SKM-1 (cell line): ENCODE measurements around the gene PARD6G.
"Not testable (repeated sequence)": the region's sequence is repeated elsewhere in the genome, so short reads cannot be mapped to it uniquely, and the experiment has no call there.

ENCODE experiments used
- DNase-seq: peaks from one replicate; lab custom pipeline; 2025; ENCODE audit not compliant: unreplicated experiment; lab: John Stamatoyannopoulos, UW

The PARD6G gene

GRCh38 chr18:80241919-80242777 is 5.2 kb downstream of the PARD6G start:
- no peak for DNase-seq

DNA sequence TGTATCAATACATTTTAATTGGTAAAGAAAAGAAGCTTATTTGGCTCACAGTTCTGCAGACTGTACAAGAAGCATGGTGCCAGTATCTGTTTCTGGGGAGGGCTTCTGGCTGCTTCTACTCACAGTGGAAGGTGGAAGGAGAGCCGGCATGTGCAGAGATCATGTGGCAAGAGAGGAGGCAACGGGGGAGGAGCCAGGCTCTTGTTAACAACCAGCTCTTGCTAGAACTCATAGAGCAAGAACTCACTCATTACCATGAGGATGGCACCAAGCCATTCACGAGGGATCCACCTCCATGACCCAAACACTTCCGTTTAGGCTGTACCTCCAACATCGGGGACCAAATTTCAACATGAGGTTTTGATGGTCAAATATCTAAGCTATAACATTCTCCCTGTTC is 7.5 kb downstream of the PARD6G start:
- DNase-seq, result no peak

DNA sequence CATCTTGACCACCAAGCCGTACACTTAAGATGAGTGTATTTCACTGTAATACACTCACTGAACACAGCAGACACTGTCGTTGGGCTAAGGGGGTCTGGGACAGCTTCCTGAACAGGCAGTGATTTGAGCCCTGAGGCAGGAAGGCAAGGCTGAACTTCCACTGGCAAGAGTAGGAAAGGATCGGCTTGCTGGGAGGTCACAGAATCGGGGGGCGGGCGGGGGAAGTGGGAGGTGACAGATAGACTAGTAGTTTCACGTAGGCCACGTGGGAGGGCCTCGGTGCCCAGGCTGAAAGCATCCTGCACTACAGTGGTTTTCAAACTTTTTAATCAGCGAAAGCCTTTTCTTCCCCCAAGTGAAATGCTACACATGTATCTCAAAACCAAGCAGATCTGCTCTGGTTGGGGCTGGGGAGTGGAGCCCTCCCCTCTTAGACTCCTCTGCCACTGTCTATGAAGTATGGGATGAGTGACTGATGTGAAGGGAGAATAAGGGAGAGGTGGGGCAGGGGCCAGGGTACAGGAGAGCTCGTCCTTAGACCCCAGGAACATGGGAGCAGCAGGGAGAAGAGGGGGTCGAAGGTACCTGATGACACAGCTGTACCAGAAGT is 8.6 kb downstream of the PARD6G start:
- no peak for DNase-seq

GRCh38 chr18:80237519-80237918 is 9.8 kb downstream of the PARD6G start:
- not testable (repeated sequence) for DNase-seq

- no peak for DNase-seq
These were observed 12.9 kb downstream of the PARD6G start for GRCh38 chr18:80234398-80234797.

DNA sequence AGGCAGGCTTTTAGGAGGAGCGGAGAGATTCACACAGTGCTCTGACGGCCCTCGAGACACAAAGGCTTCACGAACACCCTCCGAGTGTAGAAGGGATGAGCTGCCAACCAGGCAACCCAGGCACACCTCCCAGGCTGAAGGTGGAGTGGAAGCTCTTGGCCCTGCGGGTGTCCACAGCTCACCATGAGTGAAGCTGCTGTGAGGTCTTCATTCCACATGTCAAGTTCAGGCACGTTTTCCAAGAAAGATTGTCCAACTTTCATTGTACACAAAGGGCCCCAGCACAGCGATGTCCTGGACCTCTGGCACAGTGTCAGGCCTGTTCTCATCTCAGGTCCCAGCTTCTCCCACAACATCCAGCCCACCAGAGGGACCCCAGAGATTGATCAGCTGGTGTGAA is 13.4 kb downstream of the PARD6G start:
- no peak for DNase-seq

GRCh38 chr18:80233201-80233835 is 14.0 kb downstream of the PARD6G start:
- DNase-seq, result no peak

DNA sequence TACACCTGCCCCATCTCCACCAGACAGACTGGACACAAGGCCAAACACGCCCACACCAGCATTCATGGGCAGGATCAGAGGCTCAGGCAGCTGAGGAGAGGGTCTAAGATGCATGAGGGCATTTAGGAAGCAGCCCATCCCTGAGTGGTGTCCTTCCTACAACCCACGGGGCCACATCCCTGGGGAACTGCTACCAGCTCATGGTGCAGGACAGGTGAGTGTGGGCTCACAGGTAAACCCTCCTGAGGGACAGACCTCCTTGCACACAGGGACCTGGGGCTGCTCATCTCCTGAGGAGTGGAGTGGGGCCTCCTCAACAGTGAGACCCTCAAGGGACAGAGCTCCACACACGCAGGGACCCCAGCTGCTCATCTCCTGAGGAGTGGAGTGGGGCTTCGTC is 14.6 kb downstream of the PARD6G start:
- no peak for DNase-seq

GRCh38 chr18:80232030-80232429 is 15.3 kb downstream of the PARD6G start:
- no peak for DNase-seq

DNA sequence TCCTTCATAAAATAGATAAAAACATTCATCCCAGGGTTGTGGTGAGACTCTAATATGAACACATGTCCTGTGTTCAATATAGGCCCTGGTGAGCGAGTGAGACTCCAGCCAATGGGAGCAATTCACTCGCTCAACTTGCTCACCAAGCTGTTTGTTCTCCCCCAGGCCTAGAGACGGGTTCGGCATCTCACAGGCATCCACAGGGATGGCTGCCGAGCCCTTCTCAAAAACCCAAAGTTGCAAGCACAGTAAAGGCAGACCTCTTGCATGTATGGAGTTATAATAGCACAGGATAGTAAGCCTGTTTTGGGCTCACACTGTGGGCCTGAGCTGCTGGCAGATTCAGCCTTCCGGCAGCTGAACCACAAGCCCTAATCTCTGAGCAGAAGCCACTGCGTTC is 15.7 kb downstream of the PARD6G start:
- no peak for DNase-seq

DNA sequence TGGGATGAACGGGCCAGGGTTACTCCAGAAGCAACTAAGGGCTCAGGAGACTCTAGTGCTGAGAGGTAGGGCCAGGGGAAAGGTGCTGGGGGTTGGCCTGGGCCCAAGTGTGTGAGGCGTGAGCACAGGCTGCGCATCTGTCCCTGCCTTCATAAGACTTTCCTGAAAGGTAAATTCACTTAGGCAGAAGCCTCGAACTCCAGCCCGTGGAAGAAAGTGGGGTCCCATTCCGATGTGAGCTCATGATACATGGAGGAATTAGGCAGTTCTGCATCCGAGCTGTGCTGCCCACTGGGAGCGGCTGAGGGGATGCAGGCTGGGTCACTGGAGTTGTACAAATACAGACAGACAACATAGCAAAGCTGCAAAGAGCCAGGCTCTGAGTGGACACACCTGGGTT is 16.2 kb downstream of the PARD6G start:
- DNase-seq, result no peak

DNA sequence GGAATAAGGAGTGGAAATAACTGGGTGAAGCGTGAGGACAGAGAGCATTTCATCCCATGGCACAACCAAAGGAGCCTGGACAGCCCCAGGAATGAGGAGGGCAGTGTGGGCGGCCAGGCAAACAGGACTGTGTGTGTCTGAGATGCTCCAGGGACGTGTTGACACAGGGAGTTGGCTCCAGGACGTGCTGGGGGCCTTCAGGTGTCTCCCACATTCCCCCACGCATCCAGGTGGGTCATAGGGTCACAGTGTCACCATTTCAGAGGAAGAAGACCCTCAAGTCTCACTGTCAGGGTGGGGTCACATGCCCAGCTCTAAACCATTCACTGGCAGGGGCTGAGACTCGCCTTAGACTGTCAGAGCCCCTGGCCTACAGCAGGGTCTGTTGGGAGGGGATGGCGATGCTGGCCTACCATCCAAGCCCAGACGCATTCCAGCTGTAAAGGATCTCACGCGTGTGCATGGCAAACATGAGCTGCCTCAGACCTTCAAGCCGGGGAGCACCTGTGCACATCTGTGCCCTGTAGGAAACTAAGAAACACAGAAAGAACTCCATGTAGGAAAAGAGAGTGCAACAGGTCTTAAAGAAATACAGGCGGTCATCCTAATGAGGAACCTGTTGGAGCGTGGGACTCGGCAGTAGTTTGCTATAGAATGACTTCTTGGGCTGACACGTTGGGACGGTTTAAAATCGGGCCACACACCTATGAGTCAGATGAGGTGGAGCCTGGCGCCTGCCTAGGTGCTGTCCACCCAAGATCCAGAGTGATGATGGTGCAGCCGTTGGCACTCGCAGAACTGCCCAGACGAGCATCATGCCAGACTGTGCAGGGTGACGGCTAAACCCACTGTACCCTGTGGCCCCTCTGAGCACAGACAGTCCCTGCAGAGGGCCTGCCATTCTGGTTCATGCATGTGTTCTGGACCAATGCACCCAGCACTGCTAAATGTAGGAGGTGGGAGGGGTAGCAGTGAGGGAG is 17.3 kb downstream of the PARD6G start:
- no peak for DNase-seq

DNA sequence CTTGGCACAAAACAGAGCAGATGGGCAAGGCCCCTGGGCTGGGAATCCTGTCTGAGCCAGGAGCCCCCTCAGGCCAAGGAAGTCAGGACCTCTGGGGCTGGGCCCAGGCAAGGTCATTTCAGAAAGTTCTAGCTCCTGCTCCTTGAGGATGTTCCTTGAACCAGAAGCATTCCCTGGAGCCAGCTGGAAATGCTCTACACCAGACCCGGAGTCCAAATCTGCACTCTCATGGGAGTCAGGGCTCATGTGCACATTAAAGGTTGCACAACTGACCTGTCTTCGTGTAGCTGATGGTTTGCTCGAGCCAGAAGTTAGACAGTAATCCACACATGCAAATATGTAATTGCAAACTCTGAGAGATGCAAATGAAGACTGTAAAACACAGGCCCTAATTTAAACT is 18.0 kb downstream of the PARD6G start:
- no peak for DNase-seq

DNA sequence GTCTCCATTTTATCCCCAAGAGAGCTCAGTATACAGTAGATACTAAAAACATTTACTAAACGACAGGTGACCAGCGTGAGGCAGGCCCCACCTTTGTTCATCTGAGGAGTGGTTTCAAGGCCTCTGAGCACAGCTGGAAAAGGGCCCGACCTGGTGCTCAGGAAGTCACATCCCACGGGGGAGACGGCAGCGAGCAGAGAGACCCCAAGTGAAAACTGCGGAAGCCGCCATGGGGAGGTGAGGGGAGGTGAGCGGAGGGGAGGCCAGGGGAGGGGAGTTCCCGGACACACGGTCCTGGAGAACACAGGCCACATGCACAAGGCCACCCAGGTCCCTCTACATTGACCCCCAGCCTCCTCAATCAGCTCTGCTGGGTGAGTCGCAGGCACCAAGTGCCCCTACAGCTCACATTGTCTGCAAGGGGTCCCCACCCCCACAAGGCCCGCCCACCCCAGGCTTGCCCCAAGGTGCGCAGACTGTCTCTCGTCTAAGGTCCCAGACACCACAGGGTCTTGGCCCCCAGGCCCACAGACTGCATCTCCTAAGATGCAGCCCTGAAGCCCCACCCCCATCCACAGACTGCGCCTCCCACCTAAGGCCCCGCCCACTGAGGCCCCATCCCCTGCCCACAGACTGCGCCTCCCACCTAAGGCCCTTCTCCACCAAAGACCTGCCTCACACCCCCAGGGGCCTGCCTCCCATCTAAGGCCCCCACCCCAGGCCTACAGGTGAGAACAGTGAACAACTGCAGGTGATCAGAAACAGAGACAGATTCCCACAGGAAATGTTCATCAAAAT is 19.1 kb downstream of the PARD6G start:
- no peak for DNase-seq

- no peak for DNase-seq
These were observed 19.8 kb downstream of the PARD6G start for GRCh38 chr18:80227472-80227871.

- DNase-seq, result no peak
These were observed 21.6 kb downstream of the PARD6G start for GRCh38 chr18:80225685-80226084.

GRCh38 chr18:80223581-80224148 is 23.6 kb downstream of the PARD6G start:
- DNase-seq, result no peak

DNA sequence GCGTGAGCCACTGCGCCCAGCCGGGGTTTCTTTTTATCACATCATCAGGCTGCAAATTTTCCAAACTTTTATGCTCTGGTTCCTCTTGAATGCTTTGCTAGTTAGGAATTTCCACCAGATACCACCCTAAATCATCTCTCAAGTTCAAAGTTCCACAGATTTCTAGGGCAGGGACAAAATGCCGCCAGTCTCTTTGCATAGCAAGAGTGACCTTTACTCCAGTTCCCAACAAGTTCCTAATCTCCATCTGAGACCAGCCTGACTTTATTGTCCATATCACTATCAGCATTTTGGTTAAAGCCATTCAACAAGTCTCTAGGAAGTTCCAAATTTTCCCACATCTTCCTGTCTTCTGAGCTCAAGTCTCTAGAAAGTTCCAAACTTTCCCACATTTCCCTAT is 27.8 kb downstream of the PARD6G start:
- DNase-seq, result not testable (repeated sequence)

DNA sequence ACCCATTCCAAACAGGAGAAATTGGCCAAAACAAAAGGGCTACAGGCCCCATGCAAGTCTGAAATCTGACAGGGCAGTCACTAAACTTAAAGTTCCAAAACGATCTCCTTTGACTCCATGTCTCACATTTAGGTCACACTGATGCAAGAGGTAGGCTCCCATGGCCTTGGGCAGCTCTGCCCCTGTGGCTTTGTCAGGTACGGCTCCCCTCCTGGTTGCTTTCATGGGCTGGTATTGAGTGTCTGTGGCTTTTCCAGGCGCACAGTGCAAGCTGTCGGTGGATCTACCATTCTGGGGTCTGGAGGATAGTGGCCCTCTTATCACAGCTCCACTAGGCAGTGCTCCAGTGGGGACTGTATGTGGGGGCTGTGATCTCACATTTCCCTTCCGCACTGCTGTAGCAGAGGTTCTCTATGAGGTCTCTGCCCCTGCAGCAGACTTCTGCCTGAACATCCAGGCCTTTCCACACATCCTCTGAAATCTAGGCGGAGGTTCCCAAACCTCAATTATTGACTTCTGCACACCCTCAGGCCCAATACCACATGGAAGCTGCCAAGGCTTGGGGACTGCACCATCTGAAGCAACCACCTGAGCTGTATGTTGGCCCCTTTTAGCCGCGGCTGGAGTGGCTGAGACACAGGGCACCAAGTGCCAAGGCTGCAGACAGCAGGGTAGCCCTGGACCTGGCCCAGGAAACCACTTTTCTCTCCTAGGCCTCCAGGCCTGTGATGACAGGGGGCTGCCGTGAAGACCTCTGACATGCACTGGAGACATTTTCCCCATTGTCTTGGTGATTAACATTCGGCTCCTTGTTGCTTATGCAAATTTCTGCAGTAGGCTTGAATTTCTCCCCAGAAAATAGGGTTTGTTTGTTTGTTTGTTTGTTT is 28.7 kb downstream of the PARD6G start:
- DNase-seq, result no peak
